Erythroblast (primary cell): Measurements from ENCODE around the gene RAB11A.

Source experiments
- DNase-seq, 2 experiments: peaks; one replicate each; lab custom pipeline; 2025; lab: John Stamatoyannopoulos, UW
- GATA1 ChIP-seq: IDR thresholded peaks from 2 replicates; pipeline ENCODE4 v1.6.1; 2011; ENCODE audit warnings: low read depth, mild to moderate bottlenecking, control low read depth, low read length, moderate library complexity
- POLR2A ChIP-seq: IDR thresholded peaks from 2 replicates; pipeline ENCODE4 v1.6.1; 2011; ENCODE audit warnings: mild to moderate bottlenecking, low read length

The RAB11A gene

DNA sequence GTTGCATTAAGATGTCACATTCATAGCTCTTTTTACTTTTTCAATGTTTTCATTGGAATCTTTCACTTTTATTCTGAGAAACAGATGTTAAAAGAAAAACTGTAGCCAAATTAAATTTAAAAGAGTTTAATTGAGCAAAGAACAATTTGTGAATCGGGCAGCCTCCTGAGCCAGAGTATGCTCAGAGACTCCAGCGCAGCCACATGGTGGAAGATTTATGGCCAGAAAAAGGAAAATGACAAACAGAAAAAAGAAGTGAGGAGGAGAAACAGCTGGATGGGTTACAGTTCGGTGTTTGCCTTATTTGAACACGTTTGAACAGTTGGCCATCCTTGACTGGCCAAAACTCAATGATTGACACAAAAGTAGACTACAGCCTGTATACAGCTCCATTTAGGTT lies 33.8 kb upstream of the RAB11A start:
- TF ChIP-seq POLR2A (no peak), GATA1 (no peak)
- DNase-seq, result no peak

DNA sequence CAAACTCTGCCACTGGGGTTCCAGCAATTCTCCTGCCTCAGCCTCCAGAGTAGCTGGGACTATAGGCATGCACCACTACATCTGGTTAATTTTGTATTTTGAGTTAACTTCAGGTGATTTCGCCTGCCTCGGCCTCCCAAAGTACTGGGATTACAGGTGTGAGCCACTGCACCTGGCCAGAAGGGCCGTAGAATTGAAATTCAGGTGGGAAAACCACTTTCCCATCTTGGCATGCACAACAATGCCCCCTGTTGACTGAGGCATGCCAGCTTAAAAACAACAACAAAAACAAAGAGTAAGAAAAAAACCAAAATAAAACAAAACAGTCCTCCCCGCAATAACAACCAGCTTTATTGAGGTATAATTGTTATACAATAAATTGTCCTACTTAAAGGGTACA lies 32.6 kb upstream of the RAB11A start:
- DNase-seq, result peak in 1 of 2 experiments; percentile 45
- TF ChIP-seq GATA1, result no peak
- TF ChIP-seq POLR2A, result no peak

DNA sequence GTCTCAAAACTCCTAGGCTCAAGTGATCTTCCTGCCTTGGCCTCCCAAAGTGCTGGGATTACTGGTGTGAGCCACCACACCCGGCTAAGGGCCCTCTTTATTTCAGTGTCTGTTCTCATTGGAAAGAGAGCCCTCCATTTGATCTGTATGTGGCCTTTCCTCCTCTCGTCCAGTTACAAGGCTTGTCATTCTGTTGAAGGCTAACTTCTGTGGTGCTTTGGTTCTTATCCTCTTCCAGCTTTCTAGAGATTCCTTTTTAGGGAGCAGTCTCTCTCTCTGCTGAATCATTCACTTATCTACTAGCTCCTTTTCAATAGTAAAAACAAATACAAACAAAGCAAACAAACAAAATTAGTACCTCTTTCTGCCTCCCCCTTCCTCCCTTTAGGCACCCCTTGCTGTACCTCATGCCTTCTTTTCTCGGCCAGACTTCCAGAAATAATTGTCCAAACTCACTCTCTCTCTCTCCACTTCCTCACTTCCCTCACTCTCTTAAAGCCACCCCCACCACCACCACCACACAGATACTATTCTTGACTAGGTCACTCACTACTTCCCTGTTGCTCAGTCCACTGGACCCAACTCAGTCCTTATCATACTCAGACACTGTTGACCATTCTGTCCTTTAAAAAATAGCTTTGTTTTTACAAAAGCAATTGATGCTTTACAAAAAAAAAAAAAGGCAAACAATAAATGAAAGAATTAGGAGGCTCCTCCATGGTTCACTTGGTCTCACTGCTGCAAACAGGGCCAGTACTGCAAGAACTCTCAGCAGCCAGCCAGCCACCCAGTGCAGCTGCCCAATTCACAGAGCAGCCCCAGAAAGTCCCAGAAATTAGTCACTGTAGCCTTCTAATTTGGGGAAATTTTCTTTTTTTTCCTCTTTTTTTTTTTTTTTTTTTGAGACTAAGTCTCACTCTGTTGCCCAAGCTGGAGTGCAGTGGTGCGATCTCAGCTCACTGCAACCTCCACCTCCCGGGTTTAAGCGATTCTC lies 31.7 kb upstream of the RAB11A start:
- peak; percentile 38 to 57 for DNase-seq
- TF ChIP-seq GATA1, result no peak
- TF ChIP-seq POLR2A, result no peak

DNA sequence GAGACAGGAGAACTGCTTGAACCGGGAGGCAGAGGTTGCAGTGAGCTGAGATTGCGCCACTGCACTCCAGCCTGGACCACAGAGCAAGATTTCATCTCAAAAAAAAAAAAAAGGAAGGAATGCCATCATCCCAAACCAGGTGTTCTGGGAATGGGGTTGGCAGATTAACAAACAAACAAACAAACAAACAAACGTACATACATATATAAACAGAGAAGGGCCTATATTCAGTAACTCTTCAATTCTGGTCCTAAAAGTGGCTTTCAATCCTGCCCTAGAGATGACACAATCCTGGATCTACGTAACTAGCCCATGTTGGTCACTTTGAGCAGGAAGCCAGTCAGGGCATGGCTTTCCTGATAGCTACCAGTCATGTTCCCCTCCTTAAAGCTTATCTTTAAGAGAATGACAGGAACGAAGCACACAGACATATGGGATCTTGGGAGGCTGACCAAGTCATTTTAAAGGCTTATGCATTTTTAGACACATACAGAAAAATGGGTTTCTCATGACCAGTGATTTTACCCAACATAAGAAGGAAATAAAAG lies 29.9 kb upstream of the RAB11A start:
- DNase-seq, result peak; percentile 60 to 73
- no peak for TF ChIP-seq POLR2A
- no peak for TF ChIP-seq GATA1

DNA sequence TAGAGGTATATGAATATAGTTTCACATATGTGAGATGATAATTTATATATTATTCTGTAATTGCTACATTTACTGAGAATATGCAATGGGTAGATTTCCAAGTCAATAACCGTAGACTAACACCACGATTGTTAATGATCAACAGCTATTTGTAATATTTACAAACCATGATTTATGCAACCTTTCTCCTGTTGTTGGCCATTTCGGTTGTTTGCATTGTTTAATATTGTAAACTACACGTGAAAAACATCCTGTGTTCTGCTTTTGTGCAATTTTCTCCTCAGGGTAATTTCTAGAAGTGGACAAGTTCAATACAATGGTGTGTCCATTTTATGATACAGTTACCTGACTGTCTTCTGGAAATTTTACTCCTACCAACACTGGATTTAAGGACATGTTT lies 29.3 kb upstream of the RAB11A start:
- TF ChIP-seq POLR2A (no peak), GATA1 (no peak)
- DNase-seq, result no peak

DNA sequence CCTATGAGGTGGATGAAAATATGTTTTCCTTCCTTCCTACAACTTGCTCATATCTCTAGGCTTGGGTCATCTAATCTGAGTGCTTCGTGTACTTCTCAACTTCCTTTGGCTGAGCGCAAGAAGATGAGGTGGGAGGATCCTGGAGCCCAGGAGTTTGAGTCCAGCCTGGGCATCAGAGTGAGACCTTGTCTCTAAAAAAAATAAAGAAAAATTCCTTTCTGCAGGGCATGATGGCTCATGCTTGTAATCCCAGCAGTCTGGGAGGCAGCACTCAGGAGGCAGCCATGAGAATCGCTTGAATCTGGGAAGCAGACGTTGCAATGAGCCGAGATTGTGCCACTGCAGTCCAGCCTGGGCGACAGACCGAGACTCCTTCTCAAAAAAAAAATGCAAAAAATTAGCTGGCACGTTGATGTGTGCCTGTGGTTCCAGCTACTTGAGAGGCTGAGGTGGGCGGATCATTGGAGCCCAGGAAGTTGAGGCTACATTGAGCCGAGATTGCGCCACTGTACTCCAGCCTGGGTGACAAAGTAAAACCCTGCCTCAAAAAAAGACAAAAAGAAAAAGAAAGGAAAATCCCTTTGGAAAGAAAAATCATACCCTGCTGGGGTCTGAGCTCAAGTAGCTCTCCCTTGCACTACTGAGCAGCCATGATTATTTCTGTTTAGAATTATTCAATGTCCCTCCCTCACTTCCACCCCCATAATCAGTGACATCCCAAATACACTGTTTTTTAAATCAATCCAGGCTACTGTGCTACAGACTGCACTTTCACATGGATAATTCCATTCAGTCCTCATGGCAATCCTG lies 28.0 kb upstream of the RAB11A start:
- TF ChIP-seq GATA1, result no peak
- no peak for TF ChIP-seq POLR2A

DNA sequence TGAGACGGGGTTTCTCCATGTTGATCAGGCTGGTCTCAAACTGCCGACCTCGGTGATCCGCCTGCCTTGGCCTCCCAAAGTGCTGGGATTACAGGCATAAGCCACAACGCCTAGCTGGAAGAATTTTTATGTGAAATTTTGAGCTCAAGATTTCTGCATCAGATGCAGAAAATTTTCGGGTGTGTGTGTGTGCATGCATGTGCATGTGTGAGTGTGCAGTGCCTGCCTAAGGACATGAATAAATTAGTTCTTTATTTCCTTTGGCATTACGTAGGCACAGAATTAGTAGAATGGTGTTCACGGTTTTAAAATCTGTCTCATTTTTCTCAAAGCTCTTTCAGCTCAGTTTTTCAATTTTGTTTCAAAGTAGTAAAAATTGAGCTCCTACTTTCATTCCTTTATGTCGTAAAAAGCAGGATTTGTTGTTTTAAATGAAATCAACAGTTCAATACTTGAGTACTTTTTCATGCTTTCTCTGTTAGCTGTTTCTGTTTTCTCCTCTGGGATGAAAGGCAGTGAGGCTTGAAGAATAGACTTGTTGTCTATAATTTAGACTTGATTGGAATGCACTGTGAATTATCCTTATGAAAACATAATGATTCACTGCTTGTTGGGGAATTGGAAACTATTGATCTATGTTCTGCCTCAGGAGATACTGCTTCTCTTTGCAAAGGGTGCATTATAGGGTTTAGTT lies 23.3 kb upstream of the RAB11A start:
- no peak for DNase-seq
- TF ChIP-seq GATA1, result no peak
- no peak for TF ChIP-seq POLR2A

More for the DNA sequence above, 28.0 kb upstream of the RAB11A start:
- no peak for DNase-seq

DNA sequence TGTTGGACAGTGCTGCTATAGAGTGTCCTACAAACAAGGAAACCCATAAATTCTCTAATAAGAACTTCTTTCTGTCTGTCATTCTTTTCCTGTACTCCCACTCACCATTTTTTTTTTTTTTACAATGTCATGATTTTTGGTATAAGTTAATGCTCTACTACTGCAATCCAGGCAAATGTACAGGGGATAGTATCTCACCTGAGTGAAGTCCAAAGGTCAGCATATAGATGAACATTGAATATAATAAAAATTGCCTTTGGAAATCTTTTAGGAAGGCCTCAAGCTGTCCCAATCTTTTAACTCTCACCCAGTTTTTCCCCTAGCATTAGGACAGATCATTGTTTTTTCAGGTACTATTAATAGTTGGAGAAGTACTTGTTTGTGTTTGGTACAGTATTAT lies 21.3 kb upstream of the RAB11A start:
- no peak for DNase-seq
- TF ChIP-seq GATA1, result no peak
- no peak for TF ChIP-seq POLR2A

DNA sequence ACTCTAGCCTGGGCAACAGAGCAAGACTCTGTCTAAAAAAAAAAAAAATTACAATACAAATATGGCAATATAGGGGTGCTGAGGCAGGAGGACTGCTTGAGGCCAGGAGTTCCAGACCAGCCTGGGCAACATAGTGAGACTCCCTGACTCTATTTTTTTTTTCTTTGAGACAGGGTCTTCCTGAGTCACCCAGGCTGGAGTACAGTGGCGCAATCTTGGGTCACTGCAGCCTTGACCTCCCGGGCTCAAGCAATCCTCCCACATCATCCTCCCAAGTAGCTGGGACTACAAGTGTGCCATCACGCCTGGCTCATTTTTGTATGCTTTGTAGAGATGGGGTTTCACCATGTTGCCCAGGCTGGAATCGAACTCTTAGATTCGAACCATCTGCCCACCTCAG lies 17.3 kb upstream of the RAB11A start:
- TF ChIP-seq POLR2A (no peak), GATA1 (no peak)
- no peak for DNase-seq

DNA sequence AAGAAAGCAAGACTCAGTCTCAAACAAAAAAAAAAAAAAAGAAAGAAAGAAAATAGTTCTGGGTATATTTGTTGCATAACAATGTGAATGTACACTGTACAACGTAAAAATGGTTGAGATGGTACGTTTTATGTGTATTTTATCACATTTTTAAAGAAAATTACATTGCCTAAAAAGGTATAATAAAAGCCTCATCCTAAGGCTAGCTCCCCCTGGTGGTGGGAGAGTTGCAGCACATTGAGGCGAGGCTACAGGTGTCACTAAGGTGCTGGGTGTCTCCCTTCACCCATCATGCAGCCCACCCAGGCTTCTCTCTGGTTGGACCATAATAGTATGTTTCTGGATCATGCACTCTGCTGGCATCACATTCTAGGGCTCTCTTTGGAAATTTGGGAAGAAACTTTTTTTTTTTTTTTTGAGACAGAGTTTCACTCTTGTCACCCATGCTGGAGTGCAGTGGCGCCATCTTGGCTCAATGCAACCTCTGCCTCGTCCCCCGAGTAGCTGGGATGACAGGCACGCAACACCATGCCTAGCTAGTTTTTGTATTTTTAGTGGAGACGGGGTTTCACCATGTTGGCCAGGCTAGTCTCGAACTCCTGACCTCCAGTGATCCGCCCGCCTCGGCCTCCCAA lies 12.4 kb upstream of the RAB11A start:
- peak; percentile 76 to 88 for DNase-seq
- TF ChIP-seq GATA1 (no peak), POLR2A (no peak)

DNA sequence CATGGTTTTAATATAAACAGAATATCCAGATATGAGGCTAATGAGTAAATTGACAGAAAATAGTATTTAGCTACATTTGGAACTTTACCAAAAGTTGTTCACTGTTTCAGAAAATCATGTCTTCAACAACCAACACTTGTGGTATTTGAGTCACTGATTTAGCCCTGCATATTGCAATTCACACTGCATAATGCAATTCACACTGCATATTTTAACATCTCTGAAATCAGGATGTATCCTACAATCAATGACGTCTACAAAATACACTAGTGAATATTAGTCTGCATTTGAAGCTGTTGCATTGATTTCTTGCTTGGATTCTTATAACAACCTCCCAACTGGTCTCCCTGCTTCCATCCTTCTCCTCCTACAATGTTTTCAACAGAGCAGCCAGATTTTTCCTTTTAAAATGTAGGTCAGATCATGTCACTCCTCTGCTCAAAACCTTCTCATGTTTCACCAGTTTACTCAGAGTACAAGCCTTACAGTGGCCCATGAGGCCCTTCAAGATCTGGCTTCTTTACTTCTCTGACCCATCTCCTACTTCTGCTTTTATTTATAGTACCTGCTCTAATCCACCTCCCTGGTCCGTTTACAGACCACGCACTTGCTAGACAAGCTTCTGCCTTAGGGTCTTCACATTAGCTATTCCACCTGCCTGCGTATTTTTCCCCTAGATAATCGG lies 11.4 kb upstream of the RAB11A start:
- no peak for TF ChIP-seq POLR2A
- TF ChIP-seq GATA1, result no peak
- no peak for DNase-seq

DNA sequence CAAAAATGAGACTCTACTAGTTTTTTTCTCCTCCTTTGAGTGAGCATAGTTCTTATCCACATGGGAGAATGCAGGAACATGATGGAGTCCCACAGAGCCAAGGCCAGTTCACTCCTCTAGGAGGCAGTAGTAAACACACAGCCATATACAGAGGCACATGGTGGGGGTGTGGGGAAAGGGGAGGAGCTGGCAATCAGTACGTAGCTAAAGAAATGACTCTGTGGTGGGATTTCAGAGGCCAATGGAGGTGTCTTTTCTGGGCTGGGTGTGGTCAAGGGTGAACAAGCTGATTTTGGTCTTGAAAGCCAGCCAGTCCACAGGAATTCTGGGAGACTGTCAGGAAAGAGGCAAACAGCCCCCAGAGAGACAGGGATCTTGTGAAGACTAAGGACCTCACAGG lies 6.6 kb upstream of the RAB11A start:
- TF ChIP-seq POLR2A (no peak), GATA1 (no peak)
- DNase-seq, result peak; percentile 85

DNA sequence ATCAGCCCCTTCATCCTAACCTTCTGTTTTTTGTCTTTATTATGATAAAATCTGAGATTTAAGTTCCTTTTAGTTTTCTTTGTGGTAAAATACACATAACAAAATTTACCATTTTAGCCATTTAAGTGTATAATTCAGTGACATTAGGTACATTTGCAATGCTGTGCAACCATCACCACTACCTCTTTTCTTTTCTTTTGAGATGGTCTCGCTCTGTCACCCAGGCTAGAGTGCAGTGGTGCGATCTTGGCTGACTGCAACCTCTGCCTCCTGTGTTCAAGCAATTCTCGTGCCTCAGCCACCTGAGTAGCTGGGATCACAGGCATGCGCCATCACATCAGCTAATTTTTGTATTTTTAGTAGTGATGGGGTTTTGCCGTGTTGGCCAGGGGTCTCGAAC lies 6.2 kb upstream of the RAB11A start:
- DNase-seq, result no peak
- TF ChIP-seq GATA1 (no peak), POLR2A (no peak)
